Measurements from ENCODE around the gene CDC42BPB.

CDC42BPB gene, protein sequence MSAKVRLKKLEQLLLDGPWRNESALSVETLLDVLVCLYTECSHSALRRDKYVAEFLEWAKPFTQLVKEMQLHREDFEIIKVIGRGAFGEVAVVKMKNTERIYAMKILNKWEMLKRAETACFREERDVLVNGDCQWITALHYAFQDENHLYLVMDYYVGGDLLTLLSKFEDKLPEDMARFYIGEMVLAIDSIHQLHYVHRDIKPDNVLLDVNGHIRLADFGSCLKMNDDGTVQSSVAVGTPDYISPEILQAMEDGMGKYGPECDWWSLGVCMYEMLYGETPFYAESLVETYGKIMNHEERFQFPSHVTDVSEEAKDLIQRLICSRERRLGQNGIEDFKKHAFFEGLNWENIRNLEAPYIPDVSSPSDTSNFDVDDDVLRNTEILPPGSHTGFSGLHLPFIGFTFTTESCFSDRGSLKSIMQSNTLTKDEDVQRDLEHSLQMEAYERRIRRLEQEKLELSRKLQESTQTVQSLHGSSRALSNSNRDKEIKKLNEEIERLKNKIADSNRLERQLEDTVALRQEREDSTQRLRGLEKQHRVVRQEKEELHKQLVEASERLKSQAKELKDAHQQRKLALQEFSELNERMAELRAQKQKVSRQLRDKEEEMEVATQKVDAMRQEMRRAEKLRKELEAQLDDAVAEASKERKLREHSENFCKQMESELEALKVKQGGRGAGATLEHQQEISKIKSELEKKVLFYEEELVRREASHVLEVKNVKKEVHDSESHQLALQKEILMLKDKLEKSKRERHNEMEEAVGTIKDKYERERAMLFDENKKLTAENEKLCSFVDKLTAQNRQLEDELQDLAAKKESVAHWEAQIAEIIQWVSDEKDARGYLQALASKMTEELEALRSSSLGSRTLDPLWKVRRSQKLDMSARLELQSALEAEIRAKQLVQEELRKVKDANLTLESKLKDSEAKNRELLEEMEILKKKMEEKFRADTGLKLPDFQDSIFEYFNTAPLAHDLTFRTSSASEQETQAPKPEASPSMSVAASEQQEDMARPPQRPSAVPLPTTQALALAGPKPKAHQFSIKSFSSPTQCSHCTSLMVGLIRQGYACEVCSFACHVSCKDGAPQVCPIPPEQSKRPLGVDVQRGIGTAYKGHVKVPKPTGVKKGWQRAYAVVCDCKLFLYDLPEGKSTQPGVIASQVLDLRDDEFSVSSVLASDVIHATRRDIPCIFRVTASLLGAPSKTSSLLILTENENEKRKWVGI (N-terminal part only)

DNA sequence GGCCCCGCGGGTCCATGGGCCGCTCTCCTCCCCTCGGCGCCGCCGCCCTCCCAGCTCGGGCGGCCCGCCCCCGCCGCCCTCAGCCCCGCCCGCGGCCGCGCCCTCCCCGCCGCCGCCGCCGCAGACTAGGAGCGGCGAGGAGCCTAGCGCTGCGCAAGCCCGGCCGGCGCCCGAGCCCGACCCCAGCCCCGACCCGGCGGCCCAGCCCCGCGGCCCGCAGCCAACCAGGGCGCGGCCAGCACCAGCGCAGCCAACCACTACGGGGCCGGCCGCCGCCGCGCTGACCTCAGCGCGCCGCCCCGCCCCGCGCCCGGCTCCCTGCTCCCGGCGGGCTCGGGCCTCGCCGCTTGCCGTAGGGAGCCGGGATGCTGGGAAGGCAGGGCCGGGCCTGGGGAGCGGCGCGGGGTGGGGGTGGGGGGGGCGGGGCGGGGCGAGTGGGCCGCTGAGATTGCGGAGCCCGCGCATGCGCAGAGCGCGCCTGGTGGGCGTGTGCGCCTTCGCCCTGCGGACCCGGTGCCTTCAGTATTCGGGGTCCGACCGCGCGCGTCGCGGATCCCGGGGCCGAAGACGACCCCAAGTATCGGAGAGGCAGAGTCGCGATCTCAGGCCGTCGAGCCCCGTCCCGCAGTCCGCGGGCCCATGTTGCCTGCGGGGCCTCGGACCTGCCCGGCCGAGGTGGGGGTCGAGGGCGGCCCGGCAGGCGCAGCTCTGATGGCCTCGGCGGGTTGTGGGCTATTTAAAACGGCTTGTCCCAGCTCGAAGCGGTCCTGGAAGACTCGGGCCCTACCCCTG lies at the start of gene CDC42BPB:
Gene CDC42BPB, minus strand, starts transcription at position 178 of the 792 bp plus-strand sequence. CDS start 376 bp downstream, outside the sequence.
- DNase-seq, result peak; percentile 81

DNA sequence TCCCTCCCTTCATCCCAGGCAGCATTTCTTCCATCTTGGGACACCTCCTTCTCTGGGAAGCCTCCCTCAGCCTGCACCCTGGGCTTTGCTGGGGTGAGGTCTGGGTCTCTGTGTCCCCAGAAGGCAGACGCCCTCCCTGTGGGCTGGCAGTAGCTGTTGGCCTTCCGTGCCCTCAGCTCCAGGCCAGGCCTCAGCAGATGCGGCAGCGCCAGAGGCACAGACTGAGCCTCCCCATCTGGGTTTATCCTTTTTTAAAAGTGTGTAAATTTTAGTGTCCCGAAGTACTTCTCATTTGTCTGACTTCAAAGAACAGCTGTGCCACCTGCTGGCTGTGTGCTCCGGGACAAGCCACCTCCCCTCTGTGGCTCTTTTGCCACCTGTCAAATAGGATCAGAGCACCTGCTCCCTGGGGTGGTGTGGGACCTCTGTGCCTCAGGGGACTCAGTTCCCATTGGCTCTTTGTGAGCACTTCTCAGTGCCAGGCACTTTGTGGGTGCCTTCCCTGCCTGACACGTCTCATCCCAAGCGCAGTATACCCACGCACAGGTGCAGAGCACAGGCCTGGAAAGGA lies 48.3 kb upstream of the CDC42BPB start:
- no peak for DNase-seq

GRCh38 chr14:103104654-103105452 lies 47.5 kb upstream of the CDC42BPB start:
- DNase-seq, result no peak

GRCh38 chr14:103104389-103104653 lies 47.0 kb upstream of the CDC42BPB start:
- DNase-seq, result no peak

DNA sequence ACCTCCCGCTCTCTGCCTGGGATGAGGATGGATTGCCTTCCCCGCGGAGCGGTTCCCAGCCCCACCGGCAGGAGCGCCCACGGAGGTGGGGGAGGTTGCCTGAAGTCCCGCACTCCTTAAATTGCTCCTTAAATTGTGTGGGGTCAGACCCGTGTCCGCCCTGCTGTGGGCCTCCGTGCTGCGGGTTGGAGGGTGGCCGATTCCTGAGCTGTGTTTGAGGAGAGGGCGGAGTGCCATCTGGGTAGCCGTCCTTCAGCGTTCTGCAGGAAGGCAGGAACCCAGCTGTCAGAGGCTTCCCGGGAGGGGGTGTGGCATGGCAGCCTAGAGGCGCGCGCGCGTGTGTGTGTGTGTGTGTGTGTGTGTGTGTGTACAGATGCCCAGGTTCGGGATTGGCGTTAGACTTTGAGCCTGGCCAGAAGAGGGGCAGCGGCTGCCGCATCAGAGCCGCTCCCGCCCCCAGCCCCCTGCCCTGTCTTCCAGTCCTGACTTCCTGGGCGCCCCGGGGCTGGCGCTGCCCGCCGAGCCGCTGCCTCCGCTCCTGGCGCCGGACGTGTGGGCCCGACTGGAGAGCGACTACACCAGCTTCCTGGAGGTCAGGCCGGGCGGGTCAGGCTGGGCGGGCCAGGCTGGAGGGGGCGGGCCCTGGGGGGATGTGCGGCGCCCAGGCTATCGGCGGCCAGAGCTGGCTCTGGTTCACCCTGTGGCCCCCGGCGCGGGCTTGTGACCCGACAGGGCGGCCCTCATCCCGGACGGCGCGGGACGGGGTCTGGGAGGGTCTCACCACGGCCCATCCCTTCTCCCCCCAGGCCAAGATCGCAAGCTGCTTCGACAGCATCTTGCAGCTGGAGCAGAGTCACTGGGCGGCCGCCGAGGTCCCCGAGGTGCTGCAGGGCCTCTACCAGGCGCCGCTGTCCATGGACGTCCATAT lies 46.4 kb upstream of the CDC42BPB start:
- DNase-seq, result no peak

DNA sequence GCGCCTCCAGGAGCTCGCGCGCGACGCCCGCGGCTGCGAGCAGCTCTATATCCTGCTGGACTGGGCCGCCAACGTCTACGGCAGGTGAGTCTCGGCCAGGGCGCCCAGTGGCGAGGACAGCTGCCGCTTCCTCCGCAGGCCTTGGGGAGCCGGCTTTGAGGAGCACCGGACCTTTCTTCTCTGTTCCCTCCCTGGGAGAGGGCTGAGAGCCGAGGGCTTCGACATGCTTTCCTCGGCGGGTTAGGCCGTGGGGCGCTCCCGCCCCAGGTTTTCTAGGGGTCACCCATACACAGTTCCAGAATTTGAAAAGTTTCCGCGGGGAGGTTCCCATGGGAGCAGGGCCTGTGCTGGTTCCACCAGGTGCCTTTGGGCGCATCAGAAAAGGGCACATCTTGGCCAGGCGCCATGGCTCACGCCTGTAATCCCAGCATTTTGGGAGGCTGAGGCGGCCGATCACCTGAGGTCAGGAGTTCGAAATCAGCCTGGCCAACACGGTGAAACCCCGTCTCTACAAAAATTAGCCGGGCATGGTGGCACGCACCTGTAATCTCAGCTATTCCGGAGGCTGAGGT lies 45.4 kb upstream of the CDC42BPB start:
- DNase-seq, result no peak

DNA sequence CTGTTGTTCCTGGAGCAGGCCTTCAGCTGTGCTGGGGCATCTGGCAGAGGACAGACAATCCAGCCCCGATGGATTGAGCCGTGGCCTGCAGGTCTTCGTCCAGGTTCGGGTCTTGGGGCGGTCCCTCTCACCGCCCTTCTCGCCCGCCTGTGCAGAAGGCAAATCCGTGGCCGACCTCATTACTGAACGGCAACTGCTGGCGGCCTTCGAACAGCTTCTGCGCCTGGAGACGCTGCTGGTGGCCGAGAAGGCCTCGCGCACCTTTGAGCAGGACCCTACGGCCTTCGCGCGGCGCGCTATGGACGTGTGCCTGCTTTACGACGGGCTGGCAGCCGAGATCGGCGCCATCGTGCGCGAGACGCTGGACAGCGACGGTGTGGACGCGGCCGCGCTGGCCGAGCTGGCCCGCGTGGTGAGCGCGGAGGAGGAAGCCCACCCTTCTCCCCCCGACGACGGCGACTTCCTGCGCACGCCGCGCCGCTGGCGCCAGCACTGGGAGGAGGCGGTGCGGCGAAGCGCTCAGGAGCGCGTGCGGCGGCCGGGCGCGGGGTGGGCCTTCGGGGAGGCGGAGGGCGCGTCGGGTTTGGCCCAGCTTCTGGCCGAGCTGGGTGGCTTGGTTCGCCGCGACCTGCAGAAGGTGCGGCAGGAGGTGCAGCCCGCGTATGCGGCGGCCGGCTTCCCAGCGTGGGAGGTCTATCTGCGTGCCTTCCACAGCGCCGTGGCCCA lies 44.8 kb upstream of the CDC42BPB start:
- no peak for DNase-seq

GRCh38 chr14:103101257-103101962 lies 44.1 kb upstream of the CDC42BPB start:
- no peak for DNase-seq

- no peak for DNase-seq
These were observed 43.2 kb upstream of the CDC42BPB start for GRCh38 chr14:103100281-103101121.

DNA sequence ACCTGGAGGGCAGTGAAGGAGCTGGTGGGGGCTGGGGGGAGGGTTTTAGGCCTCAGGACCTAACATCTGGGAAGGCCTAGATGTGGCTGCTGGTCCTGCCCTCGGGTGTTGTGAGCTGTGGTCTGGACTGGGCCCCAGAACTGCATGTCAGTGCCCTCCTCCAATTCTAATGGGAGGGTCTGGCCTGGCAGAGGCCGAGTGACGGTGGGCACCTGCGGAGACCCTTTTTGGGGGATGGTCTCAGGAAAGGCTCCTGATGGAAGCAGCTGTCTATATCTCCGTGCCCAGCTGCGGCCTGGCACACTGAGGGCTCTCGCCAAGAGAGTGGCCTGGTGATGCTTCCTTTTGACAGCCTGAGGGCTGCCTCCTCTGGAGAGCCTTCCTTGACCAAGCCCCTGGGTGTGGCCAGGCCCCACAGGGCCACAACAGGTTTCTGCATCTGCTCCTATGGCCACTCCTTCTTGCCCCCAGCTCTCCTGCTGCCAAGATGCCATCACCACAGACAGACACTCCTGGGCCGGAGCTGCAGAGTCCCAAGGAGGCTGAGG lies 42.5 kb upstream of the CDC42BPB start:
- DNase-seq, result no peak

GRCh38 chr14:103099081-103099732 lies 41.9 kb upstream of the CDC42BPB start:
- DNase-seq, result no peak

DNA sequence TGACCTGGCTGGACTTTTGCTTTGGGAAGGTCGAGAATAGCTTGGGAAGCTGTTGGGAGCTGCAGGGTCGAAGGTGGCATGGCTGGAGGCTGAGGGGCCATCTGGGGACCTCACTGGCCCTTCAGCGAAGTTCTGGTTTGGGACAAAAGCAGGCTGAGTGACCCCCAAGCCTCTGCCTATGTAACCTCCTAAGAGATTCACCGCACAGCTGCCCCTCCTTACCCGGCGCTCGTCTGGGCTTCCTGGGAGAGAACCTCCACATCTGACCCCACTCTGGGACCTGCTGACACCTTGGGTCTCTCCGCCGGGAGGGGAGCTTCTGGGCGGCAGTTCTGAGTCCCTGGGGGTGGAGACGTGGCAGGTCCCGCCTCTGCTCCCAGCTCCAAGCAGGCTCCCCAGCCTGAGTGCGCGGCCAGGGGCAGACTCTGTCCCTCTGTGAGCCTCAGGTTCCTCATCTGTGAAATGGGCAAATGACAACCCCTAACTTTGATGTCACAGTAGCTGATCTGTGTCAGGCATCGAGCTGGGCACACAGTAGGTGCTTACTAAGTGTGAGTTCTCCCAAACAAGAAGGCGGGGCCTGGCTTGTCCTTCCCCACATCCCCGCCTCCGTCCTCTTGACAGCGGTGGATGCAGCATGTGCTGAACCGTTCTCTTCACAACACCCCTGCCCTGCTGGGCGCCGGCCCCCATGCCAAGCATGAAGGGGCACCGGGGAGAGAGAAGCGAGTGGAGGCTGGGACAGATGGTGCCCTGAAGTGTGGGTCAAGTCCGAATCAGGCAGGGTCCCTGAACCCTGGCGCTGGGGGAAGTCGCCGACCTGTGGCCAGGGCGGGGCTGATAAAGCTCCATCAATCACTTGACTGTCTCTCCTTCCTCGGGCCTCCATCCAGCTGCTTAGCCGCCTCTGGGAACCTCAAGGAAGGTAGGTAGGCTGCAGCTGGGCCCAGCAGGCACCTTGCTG lies 40.9 kb upstream of the CDC42BPB start:
- DNase-seq, result no peak

DNA sequence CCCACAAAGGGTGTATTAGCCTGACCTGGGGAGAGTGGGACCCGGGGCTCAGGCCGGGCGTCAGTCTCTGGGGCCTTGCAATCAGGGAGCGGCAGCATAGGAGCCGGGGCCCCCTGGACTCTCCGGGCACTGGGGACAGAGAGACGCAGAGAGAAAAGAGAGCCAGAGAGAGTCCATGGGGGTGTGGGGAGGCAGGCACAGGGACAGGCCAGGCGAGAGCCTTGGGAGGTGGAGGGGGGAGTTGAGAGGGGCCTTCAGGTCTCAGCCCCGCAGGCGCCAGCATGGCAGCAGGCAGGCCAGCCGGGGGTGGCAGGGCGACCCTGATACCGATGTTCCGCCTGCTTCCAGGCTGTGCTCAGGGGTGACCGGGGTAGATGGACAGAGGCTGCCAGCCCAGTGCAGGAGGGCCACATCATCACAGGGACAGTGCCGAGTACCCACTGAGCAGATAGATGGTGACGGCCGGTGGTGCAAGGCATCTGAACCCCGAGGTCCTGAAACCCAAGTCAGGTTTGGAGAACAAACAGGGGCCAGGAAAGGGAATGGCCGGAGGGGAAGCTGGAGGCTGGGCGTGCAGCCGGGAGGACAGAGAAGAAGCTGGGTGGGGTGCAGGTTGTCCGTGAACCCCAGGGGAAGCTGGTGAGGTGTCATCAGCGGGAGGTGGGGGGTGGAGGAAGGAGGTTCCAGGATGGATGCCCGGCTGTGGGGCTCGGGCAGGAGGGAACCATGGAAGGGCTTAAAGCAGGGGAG lies 40.1 kb upstream of the CDC42BPB start:
- no peak for DNase-seq

- no peak for DNase-seq
These were observed 39.0 kb upstream of the CDC42BPB start for GRCh38 chr14:103096387-103096786.
